ENCODE measurements around the gene SOX15. TPM values are rescaled to one million over a fixed set of nuclear protein-coding genes. Genes with fewer than 3 reads are reported as not detected.

The SOX15 gene
- total and polyA plus RNA-seq, 2 of the 4 experiments (the other 2 are of a cell fraction): 0.18 to 0.62 TPM

DNA sequence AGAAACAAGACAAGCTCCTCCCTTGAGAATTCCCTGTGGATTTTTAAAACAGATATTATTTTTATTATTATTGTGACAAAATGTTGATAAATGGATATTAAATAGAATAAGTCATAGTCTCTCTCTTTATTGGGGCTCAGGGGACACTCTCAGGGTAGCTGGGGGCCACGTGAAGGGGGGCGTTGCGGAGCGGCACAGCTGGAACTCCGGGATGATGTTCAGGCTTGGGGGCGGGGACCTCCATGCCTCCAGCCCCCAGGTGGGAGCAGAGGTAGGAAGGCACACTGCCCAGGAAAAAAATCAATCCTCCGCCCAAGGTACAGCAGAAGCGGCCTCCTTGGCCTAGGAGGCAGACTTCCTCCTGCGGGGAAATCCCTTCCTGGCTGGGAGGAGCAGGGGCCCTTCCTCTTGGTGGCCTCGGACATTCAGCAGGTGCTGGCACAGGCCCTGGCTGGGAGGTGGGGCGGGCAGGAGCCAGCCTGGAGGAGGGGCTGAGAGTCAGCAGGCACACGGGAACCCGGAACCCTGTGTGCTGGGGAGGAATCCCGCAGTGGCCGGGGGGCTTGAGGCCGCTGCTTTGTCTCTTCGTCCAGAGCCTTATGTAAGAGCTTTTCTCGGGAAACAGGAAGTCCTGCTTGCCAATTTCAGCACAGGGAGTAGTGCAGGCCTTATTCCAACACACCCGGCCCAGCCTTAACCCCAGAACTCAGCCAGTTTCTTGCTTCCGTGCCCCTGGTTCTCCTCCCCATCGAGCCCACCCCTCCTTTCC, 31.9 kb downstream of the SOX15 start (continued):
- TF ChIP-seq FOS (IDR thresholded peaks at IDR 0.05; ENCODE audit: low read depth, low read length) (no peak), SMC3 (IDR thresholded peaks at IDR 0.05; ENCODE audit: low read depth, low read length) (no peak), BHLHE40 (IDR thresholded peaks at IDR 0.05; ENCODE audit: low read depth, low read length) (no peak), CHD1 (IDR thresholded peaks at IDR 0.05; ENCODE audit: low read depth, low read length) (no peak), MAFK (IDR thresholded peaks at IDR 0.05; ENCODE audit: low read depth, low read length) (no peak), POLR2A (IDR thresholded peaks at IDR 0.05; ENCODE audit: low read depth, low read length) (no peak)

DNA sequence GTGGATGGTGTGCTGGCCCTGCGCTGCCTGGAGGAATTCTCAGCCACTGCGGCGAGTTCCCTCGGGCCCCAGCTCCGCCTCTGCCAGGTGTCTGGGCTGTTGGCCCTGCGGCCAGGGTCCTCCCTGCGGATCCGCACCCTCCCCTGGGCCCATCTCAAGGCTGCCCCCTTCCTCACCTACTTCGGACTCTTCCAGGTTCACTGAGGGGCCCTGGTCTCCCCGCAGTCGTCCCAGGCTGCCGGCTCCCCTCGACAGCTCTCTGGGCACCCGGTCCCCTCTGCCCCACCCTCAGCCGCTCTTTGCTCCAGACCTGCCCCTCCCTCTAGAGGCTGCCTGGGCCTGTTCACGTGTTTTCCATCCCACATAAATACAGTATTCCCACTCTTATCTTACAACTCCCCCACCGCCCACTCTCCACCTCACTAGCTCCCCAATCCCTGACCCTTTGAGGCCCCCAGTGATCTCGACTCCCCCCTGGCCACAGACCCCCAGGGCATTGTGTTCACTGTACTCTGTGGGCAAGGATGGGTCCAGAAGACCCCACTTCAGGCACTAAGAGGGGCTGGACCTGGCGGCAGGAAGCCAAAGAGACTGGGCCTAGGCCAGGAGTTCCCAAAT, 32.6 kb downstream of the SOX15 start:
- Histone ChIP-seq H4K8ac (ENCODE audit: low read depth in 2 of 2, low read length in 2 of 2) (no peak overlapping the region), H3K4me3 (ENCODE audit: insufficient read depth, low read depth, low read length) (no peak overlapping the region), H3K23ac (ENCODE audit: low read depth, low read length) (no peak overlapping the region), H3K36me3 (ENCODE audit: control insufficient read depth, insufficient read depth, low read length) (no peaks in the 10 kb centered on the region), H2BK20ac (ENCODE audit: low read depth, low read length) (no peak overlapping the region), H3K4me1 (ENCODE audit: control insufficient read depth, insufficient read depth, low read length) (peaks cover 6% of the 10 kb centered on the region; the same call in 1 of the 2 replicates), H3K9me3 (ENCODE audit: control insufficient read depth, insufficient read depth, low read length) (no peaks in the 10 kb centered on the region), H3K9ac (ENCODE audit: low read depth, low read length) (no peak overlapping the region), H3K79me1 (ENCODE audit: low read depth in 1 of 2, low read length in 2 of 2) (peaks cover 0 to 5% of the 10 kb centered on the region in 2 experiments; a peak in 2 of 4 replicates), H4K91ac (ENCODE audit: insufficient read depth, low read depth, low read length) (no peak overlapping the region), H2BK120ac (ENCODE audit: low read depth, low read length) (no peak overlapping the region), H2AFZ (replicated peaks; ENCODE audit: low read length, poor library complexity) (peak overlapping the region; percentile 64), H3K4ac (ENCODE audit: low read depth, low read length) (no peak overlapping the region), H2BK5ac (ENCODE audit: low read depth, low read length, poor library complexity, severe bottlenecking) (no peak overlapping the region), H3K18ac (ENCODE audit: low read depth, low read length) (no peak overlapping the region), H3K27ac (ENCODE audit: insufficient read depth, low read length) (no peak overlapping the region), H2AK9ac (replicated peaks; ENCODE audit: low read depth, low read length, poor library complexity) (peak overlapping the region; percentile 33), H3K27me3 (ENCODE audit: control insufficient read depth, insufficient read depth, low read length) (no peaks in the 10 kb centered on the region), H4K5ac (ENCODE audit: low read depth, low read length) (no peak overlapping the region), H3K4me2 (ENCODE audit: low read depth, low read length) (no peak overlapping the region), H3K14ac (replicated peaks; ENCODE audit: low read depth, low read length) (no peak overlapping the region), H2BK15ac (ENCODE audit: low read depth, low read length) (no peak overlapping the region), H3K56ac (ENCODE audit: extremely low read depth, insufficient read depth, low read length) (no peak overlapping the region), H2AK5ac (ENCODE audit: low read depth, low read length) (no peak overlapping the region), H4K20me1 (ENCODE audit: insufficient read depth, low read length) (no peaks in the 10 kb centered on the region), H3K9me1 (ENCODE audit: insufficient read depth, low read length) (no peaks in the 10 kb centered on the region)
- DNase-seq (no peak), ATAC-seq (ENCODE audit: low read depth) (no peak)
- POLR2A ChIA-PET (ENCODE audit: unreplicated experiment): interaction anchor here (0.6 kb wide), 1 partner anchor 92 kb away, joined by 19 read pairs; no protein-coding TSS in a partner anchor
- no TSS peak for BruUV-seq (replicated peaks)
- dilution Hi-C loops (cut with HindIII; ENCODE audit: low sequenced_read_pairs, unreplicated experiment): no loop called here
- intact Hi-C loops (cut with micrococcal nuclease): no loop called here
- CTCF ChIA-PET: no interaction called here
- WGBS, 2 experiments (ENCODE audit: extremely low coverage in 2 of 2, insufficient read length in 1 of 2): 74% methylated on average over 8 of the region's 19 CpGs; no CpG with 5 or more reads in 1 of the 2 experiments
- in situ Hi-C loops (cut with MboI; ENCODE audit: low sequenced_read_pairs): loop anchor here (10.0 kb wide), 1 partner anchor 202 kb away; the partner anchor contains the start of genes KCTD11 and TMEM95
- TF ChIP-seq, protein P1, sequence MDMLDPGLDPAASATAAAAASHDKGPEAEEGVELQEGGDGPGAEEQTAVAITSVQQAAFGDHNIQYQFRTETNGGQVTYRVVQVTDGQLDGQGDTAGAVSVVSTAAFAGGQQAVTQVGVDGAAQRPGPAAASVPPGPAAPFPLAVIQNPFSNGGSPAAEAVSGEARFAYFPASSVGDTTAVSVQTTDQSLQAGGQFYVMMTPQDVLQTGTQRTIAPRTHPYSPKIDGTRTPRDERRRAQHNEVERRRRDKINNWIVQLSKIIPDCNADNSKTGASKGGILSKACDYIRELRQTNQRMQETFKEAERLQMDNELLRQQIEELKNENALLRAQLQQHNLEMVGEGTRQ (IDR thresholded peaks at IDR 0.05; ENCODE audit: low read depth, low read length): no peak
- TF ChIP-seq BHLHE40 (IDR thresholded peaks at IDR 0.05; ENCODE audit: low read depth, low read length) (no peak), RFX5 (IDR thresholded peaks at IDR 0.05; ENCODE audit: low read depth, low read length) (no peak), MAFK (IDR thresholded peaks at IDR 0.05; ENCODE audit: low read depth, low read length) (no peak), FOS (IDR thresholded peaks at IDR 0.05; ENCODE audit: low read depth, low read length) (no peak), RCOR1 (IDR thresholded peaks at IDR 0.05; ENCODE audit: insufficient replicate concordance, low read length) (no peak), POLR2A (IDR thresholded peaks at IDR 0.05; ENCODE audit: low read depth, low read length) (no peak), CHD1 (IDR thresholded peaks at IDR 0.05; ENCODE audit: low read depth, low read length) (no peak), SMC3 (IDR thresholded peaks at IDR 0.05; ENCODE audit: low read depth, low read length) (no peak), MAZ (IDR thresholded peaks at IDR 0.05; ENCODE audit: borderline replicate concordance, low read depth, low read length) (no peak)
- TF ChIP-seq, protein P2, sequence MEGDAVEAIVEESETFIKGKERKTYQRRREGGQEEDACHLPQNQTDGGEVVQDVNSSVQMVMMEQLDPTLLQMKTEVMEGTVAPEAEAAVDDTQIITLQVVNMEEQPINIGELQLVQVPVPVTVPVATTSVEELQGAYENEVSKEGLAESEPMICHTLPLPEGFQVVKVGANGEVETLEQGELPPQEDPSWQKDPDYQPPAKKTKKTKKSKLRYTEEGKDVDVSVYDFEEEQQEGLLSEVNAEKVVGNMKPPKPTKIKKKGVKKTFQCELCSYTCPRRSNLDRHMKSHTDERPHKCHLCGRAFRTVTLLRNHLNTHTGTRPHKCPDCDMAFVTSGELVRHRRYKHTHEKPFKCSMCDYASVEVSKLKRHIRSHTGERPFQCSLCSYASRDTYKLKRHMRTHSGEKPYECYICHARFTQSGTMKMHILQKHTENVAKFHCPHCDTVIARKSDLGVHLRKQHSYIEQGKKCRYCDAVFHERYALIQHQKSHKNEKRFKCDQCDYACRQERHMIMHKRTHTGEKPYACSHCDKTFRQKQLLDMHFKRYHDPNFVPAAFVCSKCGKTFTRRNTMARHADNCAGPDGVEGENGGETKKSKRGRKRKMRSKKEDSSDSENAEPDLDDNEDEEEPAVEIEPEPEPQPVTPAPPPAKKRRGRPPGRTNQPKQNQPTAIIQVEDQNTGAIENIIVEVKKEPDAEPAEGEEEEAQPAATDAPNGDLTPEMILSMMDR (conservative IDR thresholded peaks at IDR 0.05; ENCODE audit: low read depth, low read length): no peak
